Natural killer cell treated with Interleukin-12 subunit alpha and Interleukin-12 subunit beta and Interleukin-15 and Interleukin-18, amount 100 ng/mL, for 72 hours (primary cell): ENCODE results near the gene MYRIP. TPM values are rescaled to one million over a fixed set of nuclear protein-coding genes. Genes with fewer than 3 reads are reported as not detected.
"Not testable (repeated sequence)": the region's sequence is repeated elsewhere in the genome, so short reads cannot be mapped to it uniquely, and the experiment has no call there.

Experiments
- ATAC-seq, 2 donors: fragments of 150-1000 bp; cut with Tn5 transposase in 1 of 2; sonication (Bioruptor Pico), chemical (Tn5 transposase) in 1 of 2; 2 replicates each; pipeline ENCODE4 v1.10.0; 2021
- DNase-seq: peaks from one replicate; pipeline ENCODE4 v3.0.0; 2022; ENCODE audit warnings: low spot score
- H3K27ac Mint-ChIP-seq, 2 donors: 1 replicate in 1 of 2; 2 replicates in 1 of 2; pipeline ENCODE4 v1.8.0; 2022; ENCODE audit warnings: mixed read lengths in 2 of 2, mild to moderate bottlenecking in 1 of 2, moderate library complexity in 1 of 2
- H3K27me3 Mint-ChIP-seq, 2 donors: 1 replicate in 1 of 2; 2 replicates in 1 of 2; pipeline ENCODE4 v1.8.0; 2022; ENCODE audit warnings: mixed read lengths in 2 of 2
- H3K36me3 Mint-ChIP-seq: one replicate; pipeline ENCODE4 v1.8.0; 2022; ENCODE audit warnings: mixed read lengths
- H3K4me1 Mint-ChIP-seq, 2 donors: 1 replicate in 1 of 2; 2 replicates in 1 of 2; pipeline ENCODE4 v1.8.0; 2022; ENCODE audit warnings: low read depth in 2 of 2, mixed read lengths in 2 of 2, mild to moderate bottlenecking in 1 of 2
- H3K4me3 Mint-ChIP-seq: one replicate; pipeline ENCODE4 v1.8.0; 2022; ENCODE audit warnings: mixed read lengths
- H3K9me3 Mint-ChIP-seq: 2 replicates; pipeline ENCODE4 v1.8.0; 2022; ENCODE audit warnings: mixed read lengths
- total RNA-seq, 2 donors: library from RNA; stranded (reverse); gene quantifications; one replicate each; pipeline ENCODE4 v1.2.3, GENCODE V29; 2022

The MYRIP gene
- total RNA-seq, 2 donors from 2014 or later: not detected

GRCh38 chr3:40109641-40110490, 300.5 kb downstream of the MYRIP start:
- H3K27me3 Mint-ChIP-seq: peaks cover 4 to 11% of the 10 kb centered on the region in 2 donors
- no peak for DNase-seq

GRCh38 chr3:40116478-40117177, 307.2 kb downstream of the MYRIP start:
- no peak for DNase-seq
- H3K36me3 Mint-ChIP-seq: no peaks in the 10 kb centered on the region
- no peak overlapping the region for H3K27ac Mint-ChIP-seq
- no peaks in the 10 kb centered on the region for H3K4me1 Mint-ChIP-seq
- H3K9me3 Mint-ChIP-seq: no peaks in the 10 kb centered on the region
- ATAC-seq: no peak
- H3K27me3 Mint-ChIP-seq: peaks cover 8 to 9% of the 10 kb centered on the region in 2 donors
- H3K4me3 Mint-ChIP-seq: no peak overlapping the region

More at GRCh38 chr3:40109641-40110490, 300.5 kb downstream of the MYRIP start:
- peak in 1 of 2 donors; percentile 60 for ATAC-seq
- H3K9me3 Mint-ChIP-seq: peaks cover 6% of the 10 kb centered on the region
- no peaks in the 10 kb centered on the region for H3K36me3 Mint-ChIP-seq
- no peak overlapping the region for H3K27ac Mint-ChIP-seq
- H3K4me1 Mint-ChIP-seq: no peaks in the 10 kb centered on the region
- no peak overlapping the region for H3K4me3 Mint-ChIP-seq

- H3K27me3 Mint-ChIP-seq: peaks cover 7 to 8% of the 10 kb centered on the region in 2 donors
Measured at GRCh38 chr3:40118091-40118490, 308.7 kb downstream of the MYRIP start.

GRCh38 chr3:40120067-40120692, 310.8 kb downstream of the MYRIP start:
- Mint-ChIP-seq H3K4me3 (no peak overlapping the region), H3K9me3 (no peaks in the 10 kb centered on the region), H3K4me1 (no peaks in the 10 kb centered on the region), H3K27me3 (peaks cover 7 to 8% of the 10 kb centered on the region in 2 donors), H3K36me3 (no peaks in the 10 kb centered on the region), H3K27ac (no peak overlapping the region)
- ATAC-seq (no peak), DNase-seq (no peak)

More at GRCh38 chr3:40118091-40118490, 308.7 kb downstream of the MYRIP start:
- Mint-ChIP-seq H3K9me3 (no peaks in the 10 kb centered on the region), H3K4me1 (no peaks in the 10 kb centered on the region), H3K27ac (no peak overlapping the region), H3K4me3 (no peak overlapping the region), H3K36me3 (no peaks in the 10 kb centered on the region)
- ATAC-seq (no peak), DNase-seq (no peak)

GRCh38 chr3:40120806-40121205, 311.4 kb downstream of the MYRIP start:
- Mint-ChIP-seq H3K9me3 (no peaks in the 10 kb centered on the region), H3K27ac (no peak overlapping the region), H3K36me3 (no peaks in the 10 kb centered on the region), H3K4me3 (no peak overlapping the region), H3K27me3 (peaks cover 5 to 8% of the 10 kb centered on the region in 2 donors), H3K4me1 (no peaks in the 10 kb centered on the region)
- DNase-seq: no peak
- peak in 1 of 2 donors; percentile 50 for ATAC-seq

- Mint-ChIP-seq H3K4me1 (peaks cover 0 to 9% of the 10 kb centered on the region in 2 donors), H3K9me3 (no peaks in the 10 kb centered on the region), H3K27ac (no peak overlapping the region), H3K27me3 (no peaks in the 10 kb centered on the region), H3K4me3 (no peak overlapping the region), H3K36me3 (no peaks in the 10 kb centered on the region)
- peak in 1 of 2 donors; percentile 30 for ATAC-seq
- no peak for DNase-seq
Measured at GRCh38 chr3:40124918-40125317, 315.5 kb downstream of the MYRIP start.

- H3K36me3 Mint-ChIP-seq: no peaks in the 10 kb centered on the region
- peaks cover 0 to 9% of the 10 kb centered on the region in 2 donors for H3K4me1 Mint-ChIP-seq
- DNase-seq (no peak), ATAC-seq (no peak)
- peaks cover 0 to 5% of the 10 kb centered on the region in 2 donors for H3K27me3 Mint-ChIP-seq
- H3K9me3 Mint-ChIP-seq: no peaks in the 10 kb centered on the region
- H3K27ac Mint-ChIP-seq: no peak overlapping the region
- no peak overlapping the region for H3K4me3 Mint-ChIP-seq
Measured at GRCh38 chr3:40128166-40128565, 318.8 kb downstream of the MYRIP start.

- Mint-ChIP-seq H3K27ac (no peak overlapping the region), H3K4me3 (no peak overlapping the region), H3K27me3 (peaks cover 0 to 11% of the 10 kb centered on the region in 2 donors), H3K9me3 (peaks cover 4% of the 10 kb centered on the region), H3K4me1 (peaks cover 0 to 9% of the 10 kb centered on the region in 2 donors), H3K36me3 (no peaks in the 10 kb centered on the region)
- no peak for ATAC-seq
- DNase-seq: no peak
Measured at GRCh38 chr3:40129510-40129909, 320.1 kb downstream of the MYRIP start.

GRCh38 chr3:40129981-40130380, 320.6 kb downstream of the MYRIP start:
- ATAC-seq: no peak
- Mint-ChIP-seq H3K9me3 (peaks cover 5% of the 10 kb centered on the region), H3K4me3 (no peak overlapping the region), H3K4me1 (peaks cover 0 to 9% of the 10 kb centered on the region in 2 donors), H3K36me3 (no peaks in the 10 kb centered on the region), H3K27me3 (peaks cover 0 to 14% of the 10 kb centered on the region in 2 donors), H3K27ac (no peak overlapping the region)
- DNase-seq: no peak

- Mint-ChIP-seq H3K27ac (no peak overlapping the region), H3K36me3 (no peaks in the 10 kb centered on the region), H3K9me3 (peaks cover 8% of the 10 kb centered on the region), H3K4me1 (peaks cover 0 to 9% of the 10 kb centered on the region in 2 donors), H3K4me3 (no peak overlapping the region), H3K27me3 (peaks cover under 1 to 19% of the 10 kb centered on the region in 2 donors)
- DNase-seq: no peak
- ATAC-seq: no peak
Measured at GRCh38 chr3:40130721-40131120, 321.3 kb downstream of the MYRIP start.

- not testable (repeated sequence) for ATAC-seq, H3K36me3 Mint-ChIP-seq, H3K4me1 Mint-ChIP-seq, H3K4me3 Mint-ChIP-seq, H3K27ac Mint-ChIP-seq, DNase-seq
- Mint-ChIP-seq H3K27me3 (peaks cover 10 to 26% of the 10 kb centered on the region in 2 donors), H3K9me3 (peaks cover 10% of the 10 kb centered on the region)
Measured at GRCh38 chr3:40133886-40134575, 324.6 kb downstream of the MYRIP start.

- no peak overlapping the region for H3K4me3 Mint-ChIP-seq
Measured at GRCh38 chr3:40137591-40138295, 328.3 kb downstream of the MYRIP start.

More at GRCh38 chr3:40137591-40138295, 328.3 kb downstream of the MYRIP start:
- no peak for ATAC-seq
- H3K27me3 Mint-ChIP-seq: peaks cover 12 to 39% of the 10 kb centered on the region in 2 donors
- H3K36me3 Mint-ChIP-seq: no peaks in the 10 kb centered on the region
- H3K27ac Mint-ChIP-seq: no peak overlapping the region
- H3K9me3 Mint-ChIP-seq: peaks cover 10% of the 10 kb centered on the region
- no peaks in the 10 kb centered on the region for H3K4me1 Mint-ChIP-seq
- no peak for DNase-seq
